Adrenal gland (tissue), 12 donors: ENCODE results near the gene SEPTIN12. TPM values are rescaled to one million over a fixed set of nuclear protein-coding genes. Genes with fewer than 3 reads are reported as not detected.

Experiments
- DNase-seq, 7 donors: peaks; one replicate each; pipeline ENCODE4 v3.0.0-alpha.2; 2019 to 2020
- H3K27ac ChIP-seq, 5 donors: fragments of 200-600 bp; sonication (generic) in 4 of 5; 1 replicate in 3 of 5; 2 replicates in 2 of 5; pipeline versions ENCODE4 v1.5.1 to v1.8.0; 2016 to 2020; ENCODE audit warnings: mild to moderate bottlenecking in 1 of 5
- H3K27me3 ChIP-seq: fragments of 200-600 bp; 2 replicates; pipeline ENCODE4 v1.8.0; 2021
- H3K36me3 ChIP-seq, 2 donors: fragments of 200-600 bp; replicated peaks in 1 of 2; 1 replicate in 1 of 2; 2 replicates in 1 of 2; pipeline versions ENCODE4 v1.5.1 to v1.8.0; 2018 to 2022
- H3K4me1 ChIP-seq, 2 donors: fragments of 200-600 bp; replicated peaks in 1 of 2; 1 replicate in 1 of 2; 2 replicates in 1 of 2; pipeline versions ENCODE4 v1.5.1 to v1.8.0; 2018 to 2021
- H3K4me3 ChIP-seq, 4 donors: fragments of 200-600 bp; sonication (generic) in 3 of 4; one replicate each; pipeline ENCODE4 v1.5.1; 2016 to 2018
- H3K9me3 ChIP-seq, 3 donors: fragments of 200-600 bp; sonication (generic) in 1 of 3; replicated peaks in 1 of 3; 1 replicate in 2 of 3; 2 replicates in 1 of 3; pipeline versions ENCODE4 v1.5.1 to v1.8.0; 2016 to 2021
- CTCF ChIP-seq, 6 experiments: fragments of 450-650 bp in 4 of 6; fragments of 200-600 bp in 2 of 6; sonication (generic) in 1 of 6; IDR thresholded peaks; 1 replicate in 5 of 6; 2 replicates in 1 of 6; pipeline versions ENCODE4 v1.5.1 to v1.8.0; 2016 to 2021; ENCODE audit warnings: antibody characterized with exemption in 6 of 6, mild to moderate bottlenecking in 2 of 6, moderate library complexity in 1 of 6
- POLR2A ChIP-seq, 2 donors: fragments of 450-650 bp; IDR thresholded peaks; one replicate each; pipeline ENCODE4 v1.6.1; 2017; ENCODE audit warnings: antibody characterized with exemption in 2 of 2, mild to moderate bottlenecking in 2 of 2, moderate library complexity in 1 of 2
- WGBS, 4 donors: extraction: QIAGEN DNeasy Blood & Tissue Kit in 2 of 4; methylation state at CpG; one replicate each; pipeline versions ENCODE4 v1.1.5 to v1.1.7; 2013 to 2017; 5-methylcytosine and 5-hydroxymethylcytosine counted together
- intact Hi-C, 2 donors: fragments of 100-400 bp; cut with DNase I; formaldehyde crosslinking; loops; one replicate each; pipeline versions ENCODE4 v1.14.1 to v1.15.0; 2022 to 2023
- polyA plus RNA-seq, 3 donors: library from polyadenylated mRNA; stranded (reverse); fragments of 200-250 nt in 2 of 3; fragments of 350-450 nt in 1 of 3; fragmentation: Illumina TruSeq in 1 of 3; extraction: RNeasy Lipid Tissue Mini Kit (QIAGEN cat#74804) in 1 of 3; gene quantifications; one replicate each; pipeline ENCODE4 v1.2.3, GENCODE V29; 2013 to 2014
- total RNA-seq, 9 donors: library from RNA; depleted of rRNA in 4 of 9; stranded (reverse); fragments of >200 nt in 4 of 9; fragments of 120-200 nt in 1 of 9; fragmentation: NEBNext Ultra II Directional in 1 of 9; extraction: Animal tissue kit (Norgen Biotek cat#: 25700) in 1 of 9; gene quantifications; one replicate each; pipeline versions ENCODE4 v1.1.0 to v1.2.4, GENCODE V29; 2013 to 2023
- donor health status: healthy with polysubstance abuse.
- donor health status: Bipolar disorder and iron deficiency.
- donor health status: DM: yes; HTN: yes; CAD: no.
- donor health status: DM: no; HTN: no; CAD: no.
- donor health status: DM: no; HTN: no; CAD: no.
- donor health status: DM: yes; HTN: yes; CAD: no.

Gene SEPTIN12
- total and polyA plus RNA-seq, 12 donors = 1.1 TPM; not detected in 11

- peaks cover 0 to 96% of the 10 kb centered on the region in 2 donors for H3K36me3 ChIP-seq
- WGBS, 4 donors = 44 to 80% (median 70%) methylated on average over 8 to 16 of the region's 16 CpGs
- peak overlapping the region in 1 of 5 donors; percentile 38 for H3K27ac ChIP-seq
- TF ChIP-seq CTCF (IDR thresholded peaks at IDR 0.05) (peak in 1 of 6 experiments; percentile 38), POLR2A (IDR thresholded peaks at IDR 0.05) (no peak)
- no peak overlapping the region for H3K4me3 ChIP-seq
- no peaks in the 10 kb centered on the region for H3K27me3 ChIP-seq
- DNase-seq = peak in 3 of 7 donors; percentile 47 to 69 (median 58)
- no peaks in the 10 kb centered on the region for H3K9me3 ChIP-seq
- no peaks in the 10 kb centered on the region for H3K4me1 ChIP-seq
- intact Hi-C loops = no loop called here
Observed at GRCh38 chr16:4814542-4815173, 26.5 kb upstream of the SEPTIN12 start.

GRCh38 chr16:4814046-4814445 lies 25.9 kb upstream of the SEPTIN12 start:
- no peaks in the 10 kb centered on the region for H3K9me3 ChIP-seq
- no peaks in the 10 kb centered on the region for H3K27me3 ChIP-seq
- no peaks in the 10 kb centered on the region for H3K4me1 ChIP-seq
- TF ChIP-seq CTCF (IDR thresholded peaks at IDR 0.05) (no peak), POLR2A (IDR thresholded peaks at IDR 0.05) (no peak)
- peak overlapping the region in 1 of 5 donors; percentile 38 for H3K27ac ChIP-seq
- H3K4me3 ChIP-seq = no peak overlapping the region
- H3K36me3 ChIP-seq = peaks cover 0 to 93% of the 10 kb centered on the region in 2 donors
- DNase-seq = no peak
- intact Hi-C loops = no loop called here

- no peaks in the 10 kb centered on the region for H3K9me3 ChIP-seq
- H3K27me3 ChIP-seq = no peaks in the 10 kb centered on the region
- no peak overlapping the region for H3K27ac ChIP-seq
- peaks cover 0 to 93% of the 10 kb centered on the region in 2 donors for H3K36me3 ChIP-seq
- TF ChIP-seq POLR2A (IDR thresholded peaks at IDR 0.05) (no peak), CTCF (IDR thresholded peaks at IDR 0.05) (no peak)
- DNase-seq = no peak
- 91 to 98% (median 96%) methylated on average over 10 to 16 of the region's 16 CpGs for WGBS, 4 donors
- H3K4me1 ChIP-seq = no peaks in the 10 kb centered on the region
- intact Hi-C loops = no loop called here
- H3K4me3 ChIP-seq = no peak overlapping the region
Observed at GRCh38 chr16:4813251-4814003, 25.3 kb upstream of the SEPTIN12 start.

- Histone ChIP-seq H3K27me3 (no peaks in the 10 kb centered on the region), H3K4me1 (no peaks in the 10 kb centered on the region), H3K9me3 (no peaks in the 10 kb centered on the region), H3K27ac (no peak overlapping the region), H3K4me3 (no peak overlapping the region), H3K36me3 (peaks cover 0 to 94% of the 10 kb centered on the region in 2 donors)
- TF ChIP-seq POLR2A (IDR thresholded peaks at IDR 0.05) (no peak), CTCF (IDR thresholded peaks at IDR 0.05) (no peak)
- intact Hi-C loops = no loop called here
- WGBS, 4 donors = 85 to 92% (median 90%) methylated on average over 7 to 9 of the region's 9 CpGs
- no peak for DNase-seq
Observed at GRCh38 chr16:4811773-4812172, 23.6 kb upstream of the SEPTIN12 start.
